Measurements from ENCODE around the gene EIF4E1B.

DNA sequence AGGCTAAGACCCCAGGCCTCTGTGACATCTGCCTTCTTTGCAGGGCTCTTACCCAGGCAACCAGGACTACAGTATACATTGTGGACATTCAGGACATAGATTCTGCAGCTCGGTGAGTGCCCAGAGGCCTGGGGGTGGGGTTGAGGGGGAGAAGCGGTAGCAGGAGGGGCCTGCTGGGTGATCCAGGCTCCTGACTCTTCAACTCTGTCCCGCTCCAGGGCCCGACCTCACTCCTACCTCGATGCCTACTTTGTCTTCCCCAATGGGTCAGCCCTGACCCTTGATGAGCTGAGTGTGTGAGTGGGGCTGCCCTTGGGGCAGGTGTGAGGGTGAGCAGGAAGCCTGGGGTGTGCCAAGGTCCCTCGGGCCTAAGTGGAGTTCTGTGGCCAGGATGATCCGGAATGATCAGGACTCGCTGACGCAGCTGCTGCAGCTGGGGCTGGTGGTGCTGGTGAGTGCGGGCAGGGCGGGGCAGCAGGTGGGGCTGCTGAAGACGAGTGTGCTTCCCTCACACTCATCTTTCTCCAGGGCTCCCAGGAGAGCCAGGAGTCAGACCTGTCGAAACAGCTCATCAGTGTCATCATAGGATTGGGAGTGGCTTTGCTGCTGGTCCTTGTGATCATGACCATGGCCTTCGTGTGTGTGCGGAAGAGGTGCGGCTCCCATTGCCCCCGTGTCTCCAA is 40.3 kb upstream of the EIF4E1B start:
- TF ChIP-seq, protein P1, sequence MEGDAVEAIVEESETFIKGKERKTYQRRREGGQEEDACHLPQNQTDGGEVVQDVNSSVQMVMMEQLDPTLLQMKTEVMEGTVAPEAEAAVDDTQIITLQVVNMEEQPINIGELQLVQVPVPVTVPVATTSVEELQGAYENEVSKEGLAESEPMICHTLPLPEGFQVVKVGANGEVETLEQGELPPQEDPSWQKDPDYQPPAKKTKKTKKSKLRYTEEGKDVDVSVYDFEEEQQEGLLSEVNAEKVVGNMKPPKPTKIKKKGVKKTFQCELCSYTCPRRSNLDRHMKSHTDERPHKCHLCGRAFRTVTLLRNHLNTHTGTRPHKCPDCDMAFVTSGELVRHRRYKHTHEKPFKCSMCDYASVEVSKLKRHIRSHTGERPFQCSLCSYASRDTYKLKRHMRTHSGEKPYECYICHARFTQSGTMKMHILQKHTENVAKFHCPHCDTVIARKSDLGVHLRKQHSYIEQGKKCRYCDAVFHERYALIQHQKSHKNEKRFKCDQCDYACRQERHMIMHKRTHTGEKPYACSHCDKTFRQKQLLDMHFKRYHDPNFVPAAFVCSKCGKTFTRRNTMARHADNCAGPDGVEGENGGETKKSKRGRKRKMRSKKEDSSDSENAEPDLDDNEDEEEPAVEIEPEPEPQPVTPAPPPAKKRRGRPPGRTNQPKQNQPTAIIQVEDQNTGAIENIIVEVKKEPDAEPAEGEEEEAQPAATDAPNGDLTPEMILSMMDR (IDR thresholded peaks at IDR 0.05), result no peak
- no peak for TF ChIP-seq POLR2A (IDR thresholded peaks at IDR 0.05)

All from thyroid gland (tissue), 4 donors.